ENCODE data around the gene KANSL3. TPM values are rescaled to one million over a fixed set of nuclear protein-coding genes. Genes with fewer than 3 reads are reported as not detected.

KANSL3 gene
- total and polyA plus RNA-seq, 9 of the 15 experiments (the other 6 are each of a cell fraction or from before 2014, with no cell fraction given) = 11.3 to 43.7 (median 27.9) TPM

- TF ChIP-seq, protein P1, sequence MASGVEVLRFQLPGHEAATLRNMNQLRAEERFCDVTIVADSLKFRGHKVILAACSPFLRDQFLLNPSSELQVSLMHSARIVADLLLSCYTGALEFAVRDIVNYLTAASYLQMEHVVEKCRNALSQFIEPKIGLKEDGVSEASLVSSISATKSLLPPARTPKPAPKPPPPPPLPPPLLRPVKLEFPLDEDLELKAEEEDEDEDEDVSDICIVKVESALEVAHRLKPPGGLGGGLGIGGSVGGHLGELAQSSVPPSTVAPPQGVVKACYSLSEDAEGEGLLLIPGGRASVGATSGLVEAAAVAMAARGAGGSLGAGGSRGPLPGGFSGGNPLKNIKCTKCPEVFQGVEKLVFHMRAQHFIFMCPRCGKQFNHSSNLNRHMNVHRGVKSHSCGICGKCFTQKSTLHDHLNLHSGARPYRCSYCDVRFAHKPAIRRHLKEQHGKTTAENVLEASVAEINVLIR (CRISPR knock-in tag; IDR thresholded peaks at IDR 0.05) = peak; percentile 53
- TF ChIP-seq ZNF174 (CRISPR knock-in tag; IDR thresholded peaks at IDR 0.05) (0 out of 2 replicates have a peak, but pooled peaks have one; percentile 16), SAFB2 (IDR thresholded peaks at IDR 0.05; ENCODE audit: borderline replicate concordance, low read depth, low read length, severe bottlenecking) (no peak), ZKSCAN3 (CRISPR knock-in tag; IDR thresholded peaks at IDR 0.05) (no peak), ZKSCAN1 (IDR thresholded peaks at IDR 0.05; ENCODE audit: low read depth, low read length) (peak; percentile 48; the same call in 1 of the 2 replicates), MAZ (CRISPR knock-in tag; conservative IDR thresholded peaks at IDR 0.05 in 1 of 2, IDR thresholded peaks at IDR 0.05 in 1 of 2) (peak; percentile 92 to 93), JUN (IDR thresholded peaks at IDR 0.05; ENCODE audit: borderline replicate concordance, low read depth, low read length) (no peak), JUN (CRISPR knock-in tag; IDR thresholded peaks at IDR 0.05; ENCODE audit: borderline replicate concordance) (peak; percentile 58; the same call in 1 of the 2 replicates), EP300 (IDR thresholded peaks at IDR 0.05; ENCODE audit: low read length) (peak; percentile 76), DNMT1 (IDR thresholded peaks at IDR 0.05) (no peak), PHF21A (IDR thresholded peaks at IDR 0.05; ENCODE audit: borderline replicate concordance, low read depth) (peak; percentile 83; the same call in 1 of the 2 replicates), ZFX (CRISPR knock-in tag; IDR thresholded peaks at IDR 0.05) (peak; percentile 95), ATF4 (CRISPR knock-in tag; IDR thresholded peaks at IDR 0.05) (peak; percentile 35; the same call in 1 of the 2 replicates), NONO (IDR thresholded peaks at IDR 0.05; ENCODE audit: low read depth in 2 of 2, low read length in 1 of 2) (peak; percentile 69 to 79; a peak in 3 of 4 replicates), TRIM28 (IDR thresholded peaks at IDR 0.05) (no peak), TCF3 (CRISPR knock-in tag; IDR thresholded peaks at IDR 0.05) (no peak), NFYB (IDR thresholded peaks at IDR 0.05; ENCODE audit: extremely low read depth, insufficient read length) (no peak), MXI1 (IDR thresholded peaks at IDR 0.05; ENCODE audit: low read depth, low read length) (peak; percentile 60), TAF9B (IDR thresholded peaks at IDR 0.05; ENCODE audit: partially characterized antibody) (peak; percentile 62), NR3C1 (CRISPR knock-in tag; IDR thresholded peaks at IDR 0.05) (0 out of 2 replicates have a peak, but pooled peaks have one; percentile 48), BHLHE40 (IDR thresholded peaks at IDR 0.05; ENCODE audit: low read length) (peak; percentile 61), ZNF217 (CRISPR knock-in tag; IDR thresholded peaks at IDR 0.05) (no peak), ZNF830 (CRISPR knock-in tag; IDR thresholded peaks at IDR 0.05) (0 out of 2 replicates have a peak, but pooled peaks have one; percentile 33), COPS2 (conservative IDR thresholded peaks at IDR 0.05) (no peak), TCF7 (IDR thresholded peaks at IDR 0.05; ENCODE audit: borderline replicate concordance) (peak; percentile 84; the same call in 1 of the 2 replicates), XRCC4 (IDR thresholded peaks at IDR 0.05; ENCODE audit: extremely low read depth, insufficient read depth, insufficient read length) (no peak)
- TF ChIP-seq, protein P2, sequence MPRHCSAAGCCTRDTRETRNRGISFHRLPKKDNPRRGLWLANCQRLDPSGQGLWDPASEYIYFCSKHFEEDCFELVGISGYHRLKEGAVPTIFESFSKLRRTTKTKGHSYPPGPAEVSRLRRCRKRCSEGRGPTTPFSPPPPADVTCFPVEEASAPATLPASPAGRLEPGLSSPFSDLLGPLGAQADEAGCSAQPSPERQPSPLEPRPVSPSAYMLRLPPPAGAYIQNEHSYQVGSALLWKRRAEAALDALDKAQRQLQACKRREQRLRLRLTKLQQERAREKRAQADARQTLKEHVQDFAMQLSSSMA (CRISPR knock-in tag; IDR thresholded peaks at IDR 0.05) = no peak
Measured at GRCh38 chr2:96638144-96639121, at the start of gene KANSL3 (continued).

Data from K562 (cell line).